K562 (cell line): ENCODE results near the gene FBXW10. TPM values are rescaled to one million over a fixed set of nuclear protein-coding genes. Genes with fewer than 3 reads are reported as not detected.
"Not testable (repeated sequence)": the region's sequence is repeated elsewhere in the genome, so short reads cannot be mapped to it uniquely, and the experiment has no call there.

Experiments
- ATAC-seq: fragments of 200-7000 bp; cut with Tn5 transposase; 3 replicates; pipeline ENCODE4 v1.9.1; 2020; ENCODE audit warnings: moderate library complexity
- BruUV-seq: library from RNA; stranded (reverse); fragments of 400-500 nt; replicated peaks from 2 replicates; lab custom pipeline; 2021; lab: Mats Ljungman, UMichigan
- CTCF ChIA-PET: fragments of 300-600 bp; formaldehyde crosslinking; extraction: SDS; loops from one replicate; lab custom pipeline; 2021; ENCODE audit warnings: low intra/inter-chr PET ratio; lab: Yijun Ruan, JAX
- POLR2A ChIA-PET: fragments of 300-600, 350-650 bp; sonication (Branson Sonifier 250); formaldehyde crosslinking; extraction: SDS; loops from one replicate; lab custom pipeline; 2021; ENCODE audit warnings: antibody characterized with exemption, inconsistent platforms; lab: Yijun Ruan, JAX
- DNase-seq, 4 experiments: peaks; one replicate each; pipeline versions ENCODE4 v3.0.0 to v3.0.0-alpha.2; 2011 to 2018; ENCODE audit warnings: low spot score in 3 of 4, mixed read lengths in 3 of 4; ENCODE audit errors: extremely low read depth in 1 of 4
- FAIRE-seq: peaks from 2 replicates; lab custom pipeline; 2011; peaks lifted over from hg19 to GRCh38; lab: Jason Lieb, UNC
- H2AFZ ChIP-seq: 2 replicates; pipeline ENCODE4 v1.6.0; 2011; ENCODE audit warnings: low read depth, low read length, control low read depth, inconsistent platforms
- H3K27ac ChIP-seq: fragments of 200-600 bp; 3 replicates; pipeline ENCODE4 v1.8.0; 2011; ENCODE audit warnings: low read depth, mild to moderate bottlenecking, control low read depth, inconsistent platforms, low read length, moderate library complexity, mixed read lengths; ENCODE audit errors: extremely low read depth
- H3K27me3 ChIP-seq, 2 experiments: fragments of 300-600 bp in 1 of 2; 2 replicates in 1 of 2; 3 replicates in 1 of 2; pipeline versions ENCODE4 v1.6.0 to v1.8.0; 2011; ENCODE audit warnings: inconsistent platforms in 2 of 2, low read length in 2 of 2, mild to moderate bottlenecking in 1 of 2, mixed read lengths in 1 of 2, moderate library complexity in 1 of 2; ENCODE audit not compliant: control insufficient read depth in 2 of 2, insufficient read depth in 2 of 2
- H3K36me3 ChIP-seq: fragments of 300-600 bp; 3 replicates; pipeline ENCODE4 v1.8.0; 2011; ENCODE audit warnings: mild to moderate bottlenecking, low read length, inconsistent platforms; ENCODE audit not compliant: control insufficient read depth, insufficient read depth
- H3K4me1 ChIP-seq, 2 experiments: fragments of 200-600 bp in 1 of 2; replicated peaks in 1 of 2; 2 replicates in 1 of 2; 3 replicates in 1 of 2; pipeline versions ENCODE4 v1.5.1 to v1.8.0; 2011; ENCODE audit warnings: inconsistent platforms in 2 of 2, low read length in 2 of 2, mild to moderate bottlenecking in 1 of 2, mixed read lengths in 1 of 2, moderate library complexity in 1 of 2; ENCODE audit not compliant: control insufficient read depth in 2 of 2, insufficient read depth in 2 of 2
- H3K4me2 ChIP-seq: 2 replicates; pipeline ENCODE4 v1.6.1; 2011; ENCODE audit warnings: low read length, control low read depth, inconsistent platforms, mixed read lengths; ENCODE audit not compliant: insufficient read depth
- H3K4me3 ChIP-seq: fragments of 200-600 bp; sonication (generic), shearing (Covaris generic); 2 replicates; pipeline ENCODE4 v1.5.1; 2016; ENCODE audit warnings: control low read depth, inconsistent platforms
- H3K79me2 ChIP-seq: fragments of 200-600 bp; 3 replicates; pipeline ENCODE4 v1.8.0; 2011; ENCODE audit warnings: low read length, inconsistent platforms; ENCODE audit not compliant: control insufficient read depth, insufficient read depth
- H3K9ac ChIP-seq, 2 experiments: 2 replicates each; pipeline versions ENCODE4 v1.6.0 to v1.6.1; 2011; ENCODE audit warnings: low read depth in 2 of 2, low read length in 2 of 2, control low read depth in 1 of 2, inconsistent platforms in 1 of 2, mild to moderate bottlenecking in 1 of 2, mixed read lengths in 1 of 2; ENCODE audit not compliant: insufficient read depth in 1 of 2
- H3K9me1 ChIP-seq: one replicate; pipeline ENCODE4 v1.6.0; 2011; ENCODE audit warnings: inconsistent platforms, mild to moderate bottlenecking, low read length, moderate library complexity; ENCODE audit not compliant: control insufficient read depth, insufficient read depth
- H3K9me3 ChIP-seq: replicated peaks from 2 replicates; pipeline ENCODE4 v1.5.1; 2011; ENCODE audit warnings: low read depth, low read length, inconsistent platforms; ENCODE audit not compliant: control insufficient read depth, insufficient read depth
- H4K20me1 ChIP-seq: replicated peaks from 2 replicates; pipeline ENCODE4 v1.6.1; 2011; ENCODE audit warnings: low read length, inconsistent platforms, mixed read lengths; ENCODE audit not compliant: control insufficient read depth, insufficient read depth
- ARID1B ChIP-seq: fragments of 450-650 bp; IDR thresholded peaks from 2 replicates; pipeline ENCODE4 v1.6.1; 2016; ENCODE audit warnings: antibody characterized with exemption, mild to moderate bottlenecking, inconsistent platforms
- DMBX1 ChIP-seq: fragments of 250-450 bp; sonication (Bioruptor Pico); IDR thresholded peaks from 2 replicates; pipeline ENCODE4 v1.8.0; 2022; ENCODE audit warnings: inconsistent platforms, mild to moderate bottlenecking, moderate library complexity, borderline replicate concordance
- ERF ChIP-seq: fragments of 450-650 bp; formaldehyde crosslinking; IDR thresholded peaks from 2 replicates; pipeline ENCODE4 v1.4.0; 2020; ENCODE audit warnings: mild to moderate bottlenecking, mixed read lengths
- RAD51 ChIP-seq: fragments of 450-650 bp; IDR thresholded peaks from 2 replicates; pipeline ENCODE4 v1.7.1; 2016; ENCODE audit warnings: low read depth, mild to moderate bottlenecking, borderline replicate concordance
- ZNF311 ChIP-seq: fragments of 250-450 bp; sonication (Bioruptor Pico); IDR thresholded peaks from 2 replicates; pipeline ENCODE4 v1.4.0; 2020; ENCODE audit warnings: mild to moderate bottlenecking, moderate library complexity
- ZNF766 ChIP-seq: fragments of 200-800 bp; sonication (Bioruptor generic); conservative IDR thresholded peaks from 2 replicates; pipeline ENCODE4 v1.6.1; 2016; ENCODE audit warnings: missing genetic modification characterization, missing compliant biosample characterization
- WGBS: fragments of 100-300 bp; shearing (Covaris generic); methylation state at CpG from one replicate; pipeline ENCODE4 v1.1.6; 2016; ENCODE audit warnings: low coverage, mixed read lengths; ENCODE audit not compliant: insufficient coverage; ENCODE audit errors: missing lambda C conversion rate; 5-methylcytosine and 5-hydroxymethylcytosine counted together
- in situ Hi-C: fragments of 300-500 bp; cut with MboI; formaldehyde crosslinking; loops from 4 replicates; pipeline ENCODE4 v1.15.0; 2018; ENCODE audit warnings: inconsistent platforms, mixed read lengths
- intact Hi-C: fragments of 100-400 bp; cut with micrococcal nuclease; formaldehyde crosslinking; loops from 2 replicates; pipeline ENCODE4 v1.14.2; 2022
- polyA plus RNA-seq, 8 experiments: library from polyadenylated mRNA; depleted of rRNA in 4 of 8; stranded (reverse) in 5 of 8; unstranded in 3 of 8; fragments of >200 nt; fragmentation: Nextera tagmentation in 2 of 8; fragmentation: Illumina TruSeq in 1 of 8; extraction: Ambion mirVana in 2 of 8; extraction: Trizol in 1 of 8; gene quantifications; 2 replicates each; pipeline versions ENCODE4 v1.2.1 to v1.2.3, GENCODE V29; 2011 to 2014; ENCODE audit warnings: inconsistent platforms in 1 of 8, missing spikeins in 1 of 8
- total RNA-seq, 7 experiments: library from RNA; depleted of rRNA in 6 of 7; stranded (reverse); fragments of >200 nt in 6 of 7; fragmentation: Illumina TruSeq in 2 of 7; extraction: Trizol in 2 of 7; gene quantifications; 2 replicates each; pipeline versions ENCODE4 v1.2.1 to v1.2.3, GENCODE V29; 2011 to 2021; ENCODE audit warnings: low replicate concordance in 1 of 7
- TF ChIP-seq, protein P1 (sequence below): fragments of 450-650 bp; formaldehyde crosslinking; IDR thresholded peaks from 2 replicates; pipeline ENCODE4 v1.4.0; 2020; ENCODE audit warnings: mild to moderate bottlenecking, mixed read lengths

The FBXW10 gene
- total and polyA plus RNA-seq, 9 of the 15 experiments (the other 6 are each of a cell fraction or from before 2014, with no cell fraction given): not detected

DNA sequence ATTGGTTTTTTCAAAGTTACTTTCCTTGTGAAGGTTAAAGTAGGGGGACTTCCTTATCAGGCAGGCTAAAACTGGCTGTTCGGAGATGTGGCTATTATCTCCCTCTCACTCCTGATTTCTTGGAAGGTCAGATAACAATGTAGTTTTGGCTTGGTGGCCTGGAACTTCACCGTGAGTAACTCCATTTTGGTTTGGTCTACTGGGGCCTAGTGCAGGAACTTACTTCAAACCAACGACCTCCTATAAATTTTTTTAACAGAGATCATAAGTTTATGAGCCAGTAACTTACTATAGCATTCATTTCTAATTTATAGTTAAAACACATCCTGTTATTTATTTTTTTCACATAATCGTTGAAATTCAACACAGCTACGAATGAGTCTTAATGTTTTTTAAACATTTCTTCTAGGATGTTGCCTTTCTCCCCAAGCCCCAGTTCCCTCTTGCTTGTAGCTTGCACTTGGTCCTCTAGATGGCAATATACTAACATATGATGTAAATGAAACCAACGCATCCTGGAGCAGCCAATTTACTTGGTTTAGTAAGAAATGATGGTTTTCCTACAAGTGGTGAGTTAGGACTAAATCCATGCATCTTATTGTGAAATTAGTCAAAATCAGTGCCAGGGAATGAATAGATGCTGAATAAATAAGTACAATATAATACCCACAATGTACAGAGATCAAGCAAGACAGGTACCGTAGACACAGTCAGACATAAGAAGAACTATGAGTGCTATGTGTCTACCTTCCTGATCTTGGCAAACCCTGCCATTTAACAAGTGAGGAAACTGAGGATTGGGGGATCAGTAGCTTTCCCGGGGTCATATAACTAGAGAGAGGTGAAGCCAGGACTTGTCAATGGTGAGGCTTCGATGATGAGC lies 72.9 kb downstream of the FBXW10 start (continued):
- TF ChIP-seq ARID1B (peak; percentile 60), ERF (CRISPR knock-in tag) (0 out of 2 replicates have a peak, but pooled peaks have one; percentile 22), DMBX1 (CRISPR knock-in tag) (peak; percentile 85), ZNF311 (CRISPR knock-in tag) (peak; percentile 75; the same call in 1 of the 2 replicates), ZNF766 (CRISPR knock-in tag) (peak; percentile 74)

DNA sequence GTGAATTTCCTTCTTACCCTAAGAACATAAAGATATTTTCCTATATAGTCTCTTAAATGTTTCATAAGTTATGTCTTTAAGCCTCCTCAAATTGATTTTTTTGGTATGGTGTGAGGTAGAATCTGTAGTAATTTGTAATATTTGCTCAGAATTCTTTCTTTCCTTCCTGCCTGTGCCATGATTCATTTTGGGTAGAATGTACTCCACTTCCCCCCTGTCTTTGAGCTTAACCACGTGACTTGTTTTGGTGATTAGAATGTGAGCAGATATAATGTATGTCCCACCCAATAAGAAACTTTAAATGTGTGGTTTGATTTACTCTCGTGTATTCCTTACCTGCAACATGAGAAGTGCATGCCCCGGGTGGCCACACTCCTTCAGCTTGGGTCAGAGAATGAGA lies 77.6 kb downstream of the FBXW10 start:
- H3K9ac ChIP-seq, H3K36me3 ChIP-seq, in situ Hi-C loops, H3K27ac ChIP-seq, BruUV-seq, H2AFZ ChIP-seq, POLR2A ChIA-PET, FAIRE-seq, ATAC-seq, intact Hi-C loops, H4K20me1 ChIP-seq, H3K9me1 ChIP-seq, H3K4me1 ChIP-seq, H3K79me2 ChIP-seq, DNase-seq, H3K4me3 ChIP-seq, H3K4me2 ChIP-seq, CTCF ChIA-PET, H3K9me3 ChIP-seq, H3K27me3 ChIP-seq: not testable (repeated sequence)
- TF ChIP-seq, protein P1, sequence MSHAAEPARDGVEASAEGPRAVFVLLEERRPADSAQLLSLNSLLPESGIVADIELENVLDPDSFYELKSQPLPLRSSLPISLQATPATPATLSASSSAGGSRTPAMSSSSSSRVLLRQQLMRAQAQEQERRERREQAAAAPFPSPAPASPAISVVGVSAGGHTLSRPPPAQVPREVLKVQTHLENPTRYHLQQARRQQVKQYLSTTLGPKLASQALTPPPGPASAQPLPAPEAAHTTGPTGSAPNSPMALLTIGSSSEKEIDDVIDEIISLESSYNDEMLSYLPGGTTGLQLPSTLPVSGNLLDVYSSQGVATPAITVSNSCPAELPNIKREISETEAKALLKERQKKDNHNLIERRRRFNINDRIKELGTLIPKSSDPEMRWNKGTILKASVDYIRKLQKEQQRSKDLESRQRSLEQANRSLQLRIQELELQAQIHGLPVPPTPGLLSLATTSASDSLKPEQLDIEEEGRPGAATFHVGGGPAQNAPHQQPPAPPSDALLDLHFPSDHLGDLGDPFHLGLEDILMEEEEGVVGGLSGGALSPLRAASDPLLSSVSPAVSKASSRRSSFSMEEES (CRISPR knock-in tag): peak; percentile 62
- peak; percentile 48; the same call in 1 of the 2 replicates for TF ChIP-seq RAD51
- WGBS: 31% methylated on average over 1 of the region's 3 CpGs

GRCh38 chr17:18827613-18828012 lies 83.8 kb downstream of the FBXW10 start:
- H3K9me1 ChIP-seq, CTCF ChIA-PET, H3K4me3 ChIP-seq, H3K36me3 ChIP-seq, ATAC-seq, H3K79me2 ChIP-seq, BruUV-seq, H3K27me3 ChIP-seq, intact Hi-C loops, H3K4me2 ChIP-seq, H3K4me1 ChIP-seq, H3K9me3 ChIP-seq, DNase-seq, H4K20me1 ChIP-seq, H3K27ac ChIP-seq, FAIRE-seq, H2AFZ ChIP-seq, H3K9ac ChIP-seq: not testable (repeated sequence)
- no CpG with 5 or more reads among the region's 1 CpG for WGBS
- POLR2A ChIA-PET: interaction anchor here (0.7 kb wide), 1 partner anchor 27 kb away, joined by 3 read pairs; no protein-coding TSS in a partner anchor
- in situ Hi-C loops: loop anchor here (25.0 kb wide), 1 partner anchor 1510 kb away; no protein-coding TSS in a partner anchor
